ENCODE data around the gene NDUFB5.
"Not testable (repeated sequence)": the region's sequence is repeated elsewhere in the genome, so short reads cannot be mapped to it uniquely, and the experiment has no call there.

DNA sequence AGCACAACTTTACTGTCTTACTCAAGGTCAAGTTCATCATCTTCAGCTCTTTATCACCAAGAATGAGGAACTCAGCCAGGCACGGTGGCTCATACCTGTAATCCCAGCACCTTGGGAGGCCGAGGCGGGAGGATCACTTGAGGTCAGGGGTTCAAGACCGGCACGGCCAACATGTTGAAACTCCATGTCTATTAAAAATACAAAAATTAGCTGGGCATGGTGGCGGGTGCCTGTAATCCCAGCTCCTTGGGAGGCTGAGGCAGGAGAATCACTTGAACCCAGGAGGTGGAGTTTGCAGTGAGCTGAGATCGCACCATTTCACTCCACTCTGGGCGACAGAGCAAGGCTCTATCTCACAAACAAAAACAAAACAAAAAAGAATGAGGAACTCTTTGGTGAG lies 39.2 kb downstream of the NDUFB5 start:
- TF ChIP-seq, protein P1, sequence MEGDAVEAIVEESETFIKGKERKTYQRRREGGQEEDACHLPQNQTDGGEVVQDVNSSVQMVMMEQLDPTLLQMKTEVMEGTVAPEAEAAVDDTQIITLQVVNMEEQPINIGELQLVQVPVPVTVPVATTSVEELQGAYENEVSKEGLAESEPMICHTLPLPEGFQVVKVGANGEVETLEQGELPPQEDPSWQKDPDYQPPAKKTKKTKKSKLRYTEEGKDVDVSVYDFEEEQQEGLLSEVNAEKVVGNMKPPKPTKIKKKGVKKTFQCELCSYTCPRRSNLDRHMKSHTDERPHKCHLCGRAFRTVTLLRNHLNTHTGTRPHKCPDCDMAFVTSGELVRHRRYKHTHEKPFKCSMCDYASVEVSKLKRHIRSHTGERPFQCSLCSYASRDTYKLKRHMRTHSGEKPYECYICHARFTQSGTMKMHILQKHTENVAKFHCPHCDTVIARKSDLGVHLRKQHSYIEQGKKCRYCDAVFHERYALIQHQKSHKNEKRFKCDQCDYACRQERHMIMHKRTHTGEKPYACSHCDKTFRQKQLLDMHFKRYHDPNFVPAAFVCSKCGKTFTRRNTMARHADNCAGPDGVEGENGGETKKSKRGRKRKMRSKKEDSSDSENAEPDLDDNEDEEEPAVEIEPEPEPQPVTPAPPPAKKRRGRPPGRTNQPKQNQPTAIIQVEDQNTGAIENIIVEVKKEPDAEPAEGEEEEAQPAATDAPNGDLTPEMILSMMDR (optimal IDR thresholded peaks at IDR 0.05 in 1 of 3, IDR thresholded peaks at IDR 0.05 in 1 of 3, conservative IDR thresholded peaks at IDR 0.05 in 1 of 3; ENCODE audit: extremely low read depth in 1 of 3, insufficient read depth in 2 of 3, low read length in 3 of 3), result not testable (repeated sequence)
- TF ChIP-seq EZH2 (IDR thresholded peaks at IDR 0.05; ENCODE audit: low read length), result not testable (repeated sequence)

All from keratinocyte (primary cell).